Measurements from ENCODE around the gene REN.

REN gene

GRCh38 chr1:204130981-204131892, 34.9 kb downstream of the REN start:
- DNase-seq, result no peak

- DNase-seq, result no peak
Measured at GRCh38 chr1:204130178-204130577, 36.0 kb downstream of the REN start.

GRCh38 chr1:204128964-204129896, 36.9 kb downstream of the REN start:
- DNase-seq, result peak; percentile 43

- DNase-seq, result no peak
Measured at GRCh38 chr1:204128464-204128963, 37.6 kb downstream of the REN start.

GRCh38 chr1:204127597-204128242, 38.4 kb downstream of the REN start:
- DNase-seq, result peak; percentile 53

- DNase-seq, result no peak
Measured at GRCh38 chr1:204126956-204127355, 39.2 kb downstream of the REN start.

- DNase-seq, result no peak
Measured at GRCh38 chr1:204126386-204126785, 39.8 kb downstream of the REN start.

GRCh38 chr1:204125759-204126351, 40.3 kb downstream of the REN start:
- DNase-seq, result no peak

- DNase-seq, result no peak
Measured at GRCh38 chr1:204124639-204125038, 41.5 kb downstream of the REN start.

- no peak for DNase-seq
Measured at GRCh38 chr1:204123376-204123775, 42.8 kb downstream of the REN start.

GRCh38 chr1:204121840-204122555, 44.1 kb downstream of the REN start:
- DNase-seq, result no peak

GRCh38 chr1:204116539-204116938, 49.6 kb downstream of the REN start:
- no peak for DNase-seq

- DNase-seq, result no peak
Measured at GRCh38 chr1:204115116-204115515, 51.0 kb downstream of the REN start.

GRCh38 chr1:204114606-204115005, 51.5 kb downstream of the REN start:
- DNase-seq, result no peak

- DNase-seq, result no peak
Measured at GRCh38 chr1:204113896-204114295, 52.2 kb downstream of the REN start.

- DNase-seq, result no peak
Measured at GRCh38 chr1:204112876-204113730, 53.0 kb downstream of the REN start.

- peak; percentile 55 for DNase-seq
Measured at GRCh38 chr1:204110894-204111633, 55.1 kb downstream of the REN start.

GRCh38 chr1:204108312-204109141, 57.6 kb downstream of the REN start:
- DNase-seq, result peak; percentile 23

- DNase-seq, result no peak
Measured at GRCh38 chr1:204107892-204108291, 58.2 kb downstream of the REN start.
